Raji (cell line): ENCODE measurements around the gene TMEM18.

Source experiments
- POLR2A ChIP-seq: IDR thresholded peaks from 2 replicates; pipeline ENCODE4 v1.6.1; 2011; ENCODE audit warnings: low read depth, low read length, control low read depth; ENCODE audit not compliant: insufficient read depth

Gene TMEM18

DNA sequence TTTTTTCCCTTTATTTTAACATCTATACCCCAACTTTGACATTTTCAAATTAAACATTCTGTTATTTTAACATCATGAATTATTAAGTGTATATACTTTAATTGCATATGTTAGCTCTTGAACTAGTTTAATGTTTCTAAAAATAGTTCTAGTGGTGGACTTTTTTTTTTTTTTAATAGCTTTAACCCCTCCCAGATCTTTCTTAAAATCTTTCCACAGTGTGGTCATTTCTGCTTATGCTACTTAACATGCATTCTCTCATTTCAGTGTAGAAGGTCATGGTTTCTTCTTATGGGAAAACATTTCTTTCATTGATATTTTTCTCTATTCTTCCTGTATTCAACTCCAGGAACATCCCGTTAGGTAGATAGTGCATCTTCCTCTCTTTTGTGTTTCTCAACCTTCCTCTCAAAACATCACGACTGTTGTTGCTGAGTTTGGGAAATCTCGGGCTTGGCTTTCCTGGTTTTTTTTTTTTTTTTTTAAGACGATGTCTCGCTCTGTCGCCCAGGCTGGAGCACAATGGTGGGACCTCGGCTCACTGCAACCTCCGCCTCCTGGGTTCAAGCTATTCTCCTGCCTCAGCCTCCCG, 849 bp upstream of the TMEM18 start:
- TF ChIP-seq POLR2A = no peak

DNA sequence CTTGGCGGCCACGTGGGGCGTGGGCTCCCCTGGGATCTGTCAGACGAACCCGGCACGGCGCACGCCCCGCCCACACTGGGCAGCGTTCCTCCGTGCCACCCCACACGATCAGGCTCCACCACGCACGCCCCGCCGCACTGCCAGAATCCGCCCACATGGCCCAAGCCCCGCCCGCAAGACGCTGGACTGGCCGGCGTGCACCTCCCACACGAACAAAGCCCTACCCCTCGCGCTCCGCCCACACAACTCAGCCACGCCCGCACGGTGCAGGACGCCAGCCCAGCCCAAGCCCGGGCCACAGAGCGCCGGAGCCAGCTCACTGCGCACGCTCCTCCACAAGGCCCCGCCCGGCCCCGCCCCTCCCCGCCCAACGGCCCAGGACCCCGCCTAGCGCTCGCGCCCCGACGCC, 555 bp downstream of the TMEM18 start:
- TF ChIP-seq POLR2A = no peak

DNA sequence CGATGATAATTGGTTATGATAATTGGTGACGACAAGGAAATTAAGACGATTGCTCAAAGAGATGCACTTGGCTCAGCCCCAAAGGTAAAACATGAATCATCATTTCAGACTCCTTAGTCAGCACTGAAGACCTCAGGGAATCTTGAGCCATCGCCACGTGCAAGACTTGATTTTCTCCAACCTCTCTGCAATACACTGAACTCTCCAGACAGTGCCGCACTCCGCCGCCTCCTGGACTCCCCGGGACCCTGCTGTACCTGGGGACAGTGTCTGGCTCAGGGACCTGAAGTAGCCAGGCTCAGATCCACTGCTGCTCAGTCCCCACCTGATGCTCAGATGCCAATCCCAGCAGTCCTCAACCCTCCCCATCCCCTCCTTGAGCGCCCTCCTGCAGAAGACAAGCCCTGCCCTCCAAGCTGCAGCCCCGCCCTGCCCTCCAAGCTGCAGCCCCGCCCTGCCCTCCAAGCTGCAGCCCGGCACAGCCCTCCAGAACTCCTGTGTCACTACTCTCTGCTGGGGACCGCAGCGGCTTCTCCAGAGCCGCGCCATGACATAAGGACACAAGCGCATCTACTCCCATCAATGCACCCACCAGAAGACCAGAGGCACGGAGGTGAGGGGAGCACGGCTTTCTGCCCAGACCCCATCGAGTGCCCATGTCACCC, 1.1 kb downstream of the TMEM18 start:
- TF ChIP-seq POLR2A = peak; percentile 61

- no peak for TF ChIP-seq POLR2A
Observed at GRCh38 chr2:675460-675859, 1.7 kb downstream of the TMEM18 start.

DNA sequence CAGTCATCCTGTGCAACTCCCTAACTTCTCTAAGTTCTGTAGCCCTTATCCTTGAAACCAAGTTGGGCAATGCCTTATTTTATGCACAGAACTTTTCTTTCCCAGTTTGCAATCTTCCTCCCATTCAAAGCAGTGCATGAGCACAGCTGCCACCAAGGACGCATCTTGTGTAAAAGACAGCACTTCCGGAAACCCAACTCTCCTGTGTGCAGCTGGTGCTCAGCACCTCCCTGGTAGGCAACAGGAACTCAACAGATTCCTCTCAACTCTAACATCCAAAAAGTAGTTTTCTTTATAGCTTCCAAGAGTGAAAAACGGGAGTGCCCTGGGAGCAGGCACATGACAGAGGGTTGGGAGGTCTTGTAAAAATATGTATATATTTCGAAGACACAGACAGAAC, 2.2 kb downstream of the TMEM18 start:
- no peak for TF ChIP-seq POLR2A

DNA sequence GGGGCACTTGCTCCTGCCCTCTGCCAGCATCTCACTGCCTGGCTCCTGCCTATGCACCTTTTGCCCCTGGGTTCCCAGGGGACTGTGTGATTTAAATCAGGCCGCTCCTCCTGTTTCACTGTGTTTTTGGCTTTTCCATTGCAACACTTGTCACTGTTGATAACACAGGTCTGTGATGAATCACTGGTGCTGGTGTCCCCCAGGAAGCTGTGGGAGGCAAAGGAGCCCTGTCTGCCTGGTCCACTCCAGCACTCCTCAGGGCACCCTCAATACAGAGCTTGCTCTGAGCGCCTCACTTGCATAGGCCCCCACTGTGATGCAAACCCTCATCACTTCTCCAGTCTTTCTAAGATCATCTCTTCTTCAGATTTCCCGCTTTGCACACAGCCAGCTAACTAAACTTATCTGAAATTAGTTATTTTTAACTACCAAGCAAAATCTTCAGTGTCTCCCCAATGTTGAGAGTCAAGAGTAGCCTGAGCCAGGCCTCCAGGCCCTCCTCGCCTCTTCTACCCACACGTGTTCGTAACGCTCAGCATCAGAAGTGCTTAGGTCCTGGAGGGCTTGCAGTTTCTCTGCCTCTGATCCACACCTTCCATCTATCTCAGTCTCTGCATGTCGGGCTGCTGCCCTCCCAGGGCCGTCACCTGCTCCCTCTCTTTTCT, 2.8 kb downstream of the TMEM18 start:
- no peak for TF ChIP-seq POLR2A

DNA sequence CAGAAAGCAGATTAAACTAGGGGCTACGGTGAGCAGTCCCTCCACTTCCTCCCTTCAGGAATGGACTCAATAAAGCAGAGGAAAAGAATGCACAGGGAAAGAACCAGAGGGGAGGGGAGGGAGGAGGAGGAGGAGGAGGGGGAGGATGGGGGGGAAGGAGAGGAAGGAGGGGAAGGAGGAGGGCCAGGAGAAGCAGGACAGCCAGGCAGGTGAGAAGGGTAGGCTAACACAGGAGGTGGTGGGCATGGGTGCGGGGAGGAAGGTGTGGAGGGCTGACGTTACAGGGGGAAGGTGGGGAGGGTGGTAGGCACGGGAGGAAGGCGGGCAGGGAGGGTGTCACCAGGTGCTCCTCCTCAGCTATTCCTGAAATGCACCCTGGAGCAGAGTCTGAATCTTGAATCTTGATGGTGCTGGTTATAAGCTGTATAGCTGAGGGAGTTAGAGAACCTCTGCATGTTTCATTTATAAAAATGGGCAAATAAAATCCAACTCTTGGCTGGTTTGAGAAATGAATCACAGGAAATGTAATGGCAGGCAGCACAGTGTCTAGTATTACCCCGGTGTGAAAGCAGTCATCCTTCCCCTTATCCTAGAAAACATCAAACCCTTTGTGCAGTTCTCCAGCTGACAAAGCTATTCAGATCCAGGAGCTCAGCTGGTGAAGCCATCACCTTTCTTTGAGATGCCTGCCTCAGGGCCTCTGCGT, 3.4 kb downstream of the TMEM18 start:
- no peak for TF ChIP-seq POLR2A

GRCh38 chr2:673016-673415, 4.2 kb downstream of the TMEM18 start:
- no peak for TF ChIP-seq POLR2A

GRCh38 chr2:672606-672905, 4.7 kb downstream of the TMEM18 start:
- no peak for TF ChIP-seq POLR2A

GRCh38 chr2:671787-672605, 5.2 kb downstream of the TMEM18 start:
- TF ChIP-seq POLR2A = no peak

- no peak for TF ChIP-seq POLR2A
Observed at GRCh38 chr2:671072-671471, 6.1 kb downstream of the TMEM18 start.

DNA sequence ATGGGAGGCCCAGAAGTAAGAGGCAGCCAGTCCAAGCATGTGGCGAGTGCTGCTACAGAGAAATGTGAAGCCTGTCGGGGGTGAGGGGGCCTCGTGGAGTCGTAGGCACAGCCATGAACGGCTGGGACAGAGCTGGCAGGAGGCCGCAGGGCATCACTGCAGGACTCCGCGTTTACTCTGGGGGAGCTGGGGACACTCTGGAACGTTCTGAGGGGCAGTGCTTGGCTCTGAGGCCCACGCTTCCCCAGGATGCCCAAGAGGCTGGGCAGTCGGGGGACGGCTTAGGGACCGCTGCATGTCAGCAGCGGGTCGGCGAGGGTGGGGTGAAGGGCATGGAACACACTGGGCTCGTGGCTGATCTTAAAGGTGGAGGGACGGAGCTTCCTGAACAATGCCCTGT, 6.6 kb downstream of the TMEM18 start:
- no peak for TF ChIP-seq POLR2A

- TF ChIP-seq POLR2A = no peak
Observed at GRCh38 chr2:669323-669722, 7.9 kb downstream of the TMEM18 start.

GRCh38 chr2:668000-668398, 9.2 kb downstream of the TMEM18 start:
- TF ChIP-seq POLR2A = no peak

- no peak for TF ChIP-seq POLR2A
Observed at GRCh38 chr2:667332-667999, 9.7 kb downstream of the TMEM18 start.
